ENCODE measurements around the gene GSDMA. TPM values are rescaled to one million over a fixed set of nuclear protein-coding genes. Genes with fewer than 3 reads are reported as not detected.
A peak's percentile ranks its signal among the peaks of the same experiment; 100 is the strongest.
"Not testable (repeated sequence)": the region's sequence is repeated elsewhere in the genome, so short reads cannot be mapped to it uniquely, and the experiment has no call there.

GSDMA gene
- polyA plus RNA-seq, 3 donors = not detected

DNA sequence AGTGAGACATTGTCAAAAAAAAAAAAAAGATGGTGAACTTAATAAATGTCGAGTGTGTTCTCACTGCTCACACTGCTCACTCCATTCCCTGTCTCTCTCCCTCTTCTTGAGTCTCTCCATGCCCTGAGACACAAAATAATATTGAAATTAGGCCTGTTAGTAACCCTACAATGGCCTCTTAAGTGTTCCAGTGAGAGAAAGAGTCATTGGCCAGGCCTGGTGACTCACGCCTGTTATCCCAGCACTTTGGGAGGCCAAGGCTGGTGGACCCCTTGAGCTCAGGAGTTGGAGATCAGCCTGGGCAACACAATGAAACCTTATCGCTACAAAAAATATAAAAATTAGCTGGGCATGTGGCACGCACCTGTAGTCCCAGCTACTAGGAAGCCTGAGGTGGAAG is 36.3 kb downstream of the GSDMA start:
- H3K4me3 ChIP-seq (replicated peaks in 1 of 3; ENCODE audit: low read depth in 2 of 3, low read length in 3 of 3) = no peak overlapping the region
- Mint-ChIP-seq H3K9me3 (no peaks in the 10 kb centered on the region), H3K27me3 (ENCODE audit: low read depth in 3 of 3) (peaks cover 0 to 3% (median 2%) of the 10 kb centered on the region in 3 donors), H3K27ac (peak overlapping the region in 1 of 7 donors; percentile 42), H3K36me3 (peaks cover 43 to 49% of the 10 kb centered on the region in 2 donors), H3K4me3 (no peak overlapping the region), H3K4me1 (peaks cover 3% of the 10 kb centered on the region)
- H3K79me2 ChIP-seq (ENCODE audit: insufficient read depth, low read length) = no peaks in the 10 kb centered on the region
- no peak for DNase-seq
- H3K9ac ChIP-seq (ENCODE audit: insufficient read depth, low read length, poor library complexity, severe bottlenecking) = no peak overlapping the region
- no peaks in the 10 kb centered on the region for H3K27me3 ChIP-seq (ENCODE audit: control insufficient read depth in 2 of 2, insufficient read depth in 2 of 2, low read length in 2 of 2)
- 100% methylated on average over 1 of the region's 4 CpGs for WGBS (ENCODE audit: insufficient coverage)
- peaks cover 4% of the 10 kb centered on the region for H4K20me1 ChIP-seq (ENCODE audit: insufficient read depth, low read length)
- no peaks in the 10 kb centered on the region for H3K9me3 ChIP-seq (replicated peaks in 1 of 2; ENCODE audit: control insufficient read depth in 1 of 2, insufficient read depth in 1 of 2, low read length in 2 of 2)
- no peak overlapping the region for H3K27ac ChIP-seq (ENCODE audit: low read depth in 1 of 2, low read length in 2 of 2)
- no peaks in the 10 kb centered on the region for H3K4me1 ChIP-seq (ENCODE audit: control insufficient read depth in 1 of 2, insufficient read depth in 2 of 2, low read length in 2 of 2)
- H3K4me2 ChIP-seq (replicated peaks; ENCODE audit: extremely low read depth, low read length, poor library complexity, severe bottlenecking) = no peak overlapping the region
- intact Hi-C loops (cut with micrococcal nuclease) = no loop called here
- H3K36me3 ChIP-seq (replicated peaks in 1 of 2; ENCODE audit: control insufficient read depth in 1 of 2, insufficient read depth in 2 of 2, low read length in 2 of 2) = peaks cover 34 to 44% of the 10 kb centered on the region in 2 donors
- TF ChIP-seq, protein P1, sequence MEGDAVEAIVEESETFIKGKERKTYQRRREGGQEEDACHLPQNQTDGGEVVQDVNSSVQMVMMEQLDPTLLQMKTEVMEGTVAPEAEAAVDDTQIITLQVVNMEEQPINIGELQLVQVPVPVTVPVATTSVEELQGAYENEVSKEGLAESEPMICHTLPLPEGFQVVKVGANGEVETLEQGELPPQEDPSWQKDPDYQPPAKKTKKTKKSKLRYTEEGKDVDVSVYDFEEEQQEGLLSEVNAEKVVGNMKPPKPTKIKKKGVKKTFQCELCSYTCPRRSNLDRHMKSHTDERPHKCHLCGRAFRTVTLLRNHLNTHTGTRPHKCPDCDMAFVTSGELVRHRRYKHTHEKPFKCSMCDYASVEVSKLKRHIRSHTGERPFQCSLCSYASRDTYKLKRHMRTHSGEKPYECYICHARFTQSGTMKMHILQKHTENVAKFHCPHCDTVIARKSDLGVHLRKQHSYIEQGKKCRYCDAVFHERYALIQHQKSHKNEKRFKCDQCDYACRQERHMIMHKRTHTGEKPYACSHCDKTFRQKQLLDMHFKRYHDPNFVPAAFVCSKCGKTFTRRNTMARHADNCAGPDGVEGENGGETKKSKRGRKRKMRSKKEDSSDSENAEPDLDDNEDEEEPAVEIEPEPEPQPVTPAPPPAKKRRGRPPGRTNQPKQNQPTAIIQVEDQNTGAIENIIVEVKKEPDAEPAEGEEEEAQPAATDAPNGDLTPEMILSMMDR (IDR thresholded peaks at IDR 0.05) = no peak
- no peak overlapping the region for H2AFZ ChIP-seq (ENCODE audit: insufficient read depth, low read depth, low read length, poor library complexity, severe bottlenecking)

GRCh38 chr17:40000161-40000560 is 37.4 kb downstream of the GSDMA start:
- Histone ChIP-seq H3K4me2 (replicated peaks; ENCODE audit: extremely low read depth, low read length, poor library complexity, severe bottlenecking) (no peak overlapping the region), H2AFZ (ENCODE audit: insufficient read depth, low read depth, low read length, poor library complexity, severe bottlenecking) (no peak overlapping the region), H3K9me3 (replicated peaks in 1 of 2; ENCODE audit: control insufficient read depth in 1 of 2, insufficient read depth in 1 of 2, low read length in 2 of 2) (no peaks in the 10 kb centered on the region), H4K20me1 (ENCODE audit: insufficient read depth, low read length) (no peaks in the 10 kb centered on the region), H3K27me3 (ENCODE audit: control insufficient read depth in 2 of 2, insufficient read depth in 2 of 2, low read length in 2 of 2) (no peaks in the 10 kb centered on the region), H3K4me1 (ENCODE audit: control insufficient read depth in 1 of 2, insufficient read depth in 2 of 2, low read length in 2 of 2) (no peaks in the 10 kb centered on the region), H3K4me3 (replicated peaks in 1 of 3; ENCODE audit: low read depth in 2 of 3, low read length in 3 of 3) (no peak overlapping the region), H3K9ac (ENCODE audit: insufficient read depth, low read length, poor library complexity, severe bottlenecking) (no peak overlapping the region), H3K36me3 (replicated peaks in 1 of 2; ENCODE audit: control insufficient read depth in 1 of 2, insufficient read depth in 2 of 2, low read length in 2 of 2) (peaks cover 23 to 34% of the 10 kb centered on the region in 2 donors), H3K27ac (ENCODE audit: low read depth in 1 of 2, low read length in 2 of 2) (no peak overlapping the region), H3K79me2 (ENCODE audit: insufficient read depth, low read length) (no peaks in the 10 kb centered on the region)
- intact Hi-C loops (cut with micrococcal nuclease) = no loop called here
- peaks cover 0 to 3% (median 2%) of the 10 kb centered on the region in 3 donors for H3K27me3 Mint-ChIP-seq (ENCODE audit: low read depth in 3 of 3)
- H3K27ac Mint-ChIP-seq = no peak overlapping the region
- no peak for DNase-seq
- no peak overlapping the region for H3K4me3 Mint-ChIP-seq
- H3K9me3 Mint-ChIP-seq = no peaks in the 10 kb centered on the region
- peaks cover 3% of the 10 kb centered on the region for H3K4me1 Mint-ChIP-seq
- WGBS (ENCODE audit: insufficient coverage) = no CpG with 5 or more reads among the region's 7 CpGs
- TF ChIP-seq, protein P1 (IDR thresholded peaks at IDR 0.05) = no peak
- H3K36me3 Mint-ChIP-seq = peaks cover 32 to 38% of the 10 kb centered on the region in 2 donors

DNA sequence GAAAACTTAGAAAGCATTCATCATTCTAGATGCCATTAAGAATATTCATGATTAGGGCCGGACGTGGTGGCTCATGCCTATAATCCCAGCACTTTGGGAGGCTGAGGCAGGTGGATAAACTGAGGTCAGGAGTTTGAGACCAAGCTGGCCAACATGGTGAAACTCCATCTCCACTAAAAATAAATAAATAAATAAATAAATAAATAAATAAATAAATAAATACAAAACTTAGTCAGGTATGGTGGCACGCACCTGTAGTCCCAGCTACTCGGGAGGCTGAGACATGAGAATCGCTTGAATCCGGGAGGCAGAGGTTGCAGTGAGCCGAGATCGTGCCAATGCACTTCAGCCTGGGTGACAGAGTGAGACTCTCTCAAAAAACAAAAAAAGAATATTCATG is 38.5 kb downstream of the GSDMA start:
- H3K4me1 Mint-ChIP-seq; H3K4me1 ChIP-seq (ENCODE audit: control insufficient read depth in 1 of 2, insufficient read depth in 2 of 2, low read length in 2 of 2); H3K27ac ChIP-seq (ENCODE audit: low read depth in 1 of 2, low read length in 2 of 2); H3K9me3 ChIP-seq (replicated peaks in 1 of 2; ENCODE audit: control insufficient read depth in 1 of 2, insufficient read depth in 1 of 2, low read length in 2 of 2); H3K4me3 ChIP-seq (replicated peaks in 1 of 3; ENCODE audit: low read depth in 2 of 3, low read length in 3 of 3); H3K4me2 ChIP-seq (replicated peaks; ENCODE audit: extremely low read depth, low read length, poor library complexity, severe bottlenecking); H2AFZ ChIP-seq (ENCODE audit: insufficient read depth, low read depth, low read length, poor library complexity, severe bottlenecking); H3K27me3 ChIP-seq (ENCODE audit: control insufficient read depth in 2 of 2, insufficient read depth in 2 of 2, low read length in 2 of 2); H3K27me3 Mint-ChIP-seq (ENCODE audit: low read depth in 3 of 3); H3K9ac ChIP-seq (ENCODE audit: insufficient read depth, low read length, poor library complexity, severe bottlenecking); H3K79me2 ChIP-seq (ENCODE audit: insufficient read depth, low read length); H3K9me3 Mint-ChIP-seq; H3K4me3 Mint-ChIP-seq; H3K27ac Mint-ChIP-seq; H4K20me1 ChIP-seq (ENCODE audit: insufficient read depth, low read length); DNase-seq; intact Hi-C loops (cut with micrococcal nuclease): not testable (repeated sequence)
- peaks cover 13 to 22% of the 10 kb centered on the region in 2 donors for H3K36me3 ChIP-seq (replicated peaks in 1 of 2; ENCODE audit: control insufficient read depth in 1 of 2, insufficient read depth in 2 of 2, low read length in 2 of 2)
- peaks cover 20 to 26% of the 10 kb centered on the region in 2 donors for H3K36me3 Mint-ChIP-seq
- WGBS (ENCODE audit: insufficient coverage) = 98% methylated on average over 6 of the region's 8 CpGs

Data from CD14-positive monocyte (primary cell).